Mesothelial cell of epicardium (in vitro differentiated cells): ENCODE results near the gene MYB. TPM values are rescaled to one million over a fixed set of nuclear protein-coding genes. Genes with fewer than 3 reads are reported as not detected.

Source experiments
- DNase-seq, 2 experiments: peaks; one replicate each; pipeline ENCODE4 v3.0.0; 2021; ENCODE audit warnings: low spot score in 2 of 2; ENCODE audit not compliant: unreplicated experiment in 2 of 2
- H3K27ac Mint-ChIP-seq: 2 replicates; pipeline ENCODE4 v1.8.0; 2021; ENCODE audit warnings: mixed read lengths
- H3K27me3 Mint-ChIP-seq: 2 replicates; pipeline ENCODE4 v1.8.0; 2021; ENCODE audit warnings: low read depth, mixed read lengths
- H3K36me3 Mint-ChIP-seq: 2 replicates; pipeline ENCODE4 v1.8.0; 2021; ENCODE audit warnings: mixed read lengths
- H3K4me1 Mint-ChIP-seq: 2 replicates; pipeline ENCODE4 v1.8.0; 2021; ENCODE audit warnings: mixed read lengths
- H3K4me3 Mint-ChIP-seq: 2 replicates; pipeline ENCODE4 v1.8.0; 2021; ENCODE audit warnings: mild to moderate bottlenecking, moderate library complexity, mixed read lengths
- H3K9me3 Mint-ChIP-seq: 2 replicates; pipeline ENCODE4 v1.8.0; 2021; ENCODE audit warnings: mixed read lengths
- CTCF ChIP-seq: fragments of 200-600 bp; sonication (generic); IDR thresholded peaks from one replicate; pipeline ENCODE4 v1.5.0; 2021; ENCODE audit warnings: antibody characterized with exemption; ENCODE audit not compliant: unreplicated experiment
- microRNA-seq: library from miRNA; unstranded; fragments of <30 nt; microRNA quantifications from one replicate; pipeline ENCODE4 v1.2.0, GENCODE V29; 2021; ENCODE audit warnings: inconsistent platforms, mixed read lengths
- total RNA-seq: library from RNA; stranded (reverse); gene quantifications from 3 replicates; pipeline ENCODE4 v1.2.1, GENCODE V29; 2021

Gene MYB
- total RNA-seq, 1 donor from 2014 or later = 1.6 TPM

GRCh38 chr6:135268263-135268662, 87.2 kb downstream of the MYB start:
- no peak overlapping the region for H3K4me3 Mint-ChIP-seq
- H3K9me3 Mint-ChIP-seq = peaks cover 4% of the 10 kb centered on the region
- no peak for TF ChIP-seq CTCF
- H3K27me3 Mint-ChIP-seq = peaks cover 9% of the 10 kb centered on the region
- no peak overlapping the region for H3K27ac Mint-ChIP-seq
- H3K4me1 Mint-ChIP-seq = peaks cover 9% of the 10 kb centered on the region
- H3K36me3 Mint-ChIP-seq = no peaks in the 10 kb centered on the region
- DNase-seq = no peak

GRCh38 chr6:135268740-135269139, 87.6 kb downstream of the MYB start:
- Mint-ChIP-seq H3K4me3 (no peak overlapping the region), H3K4me1 (peaks cover 9% of the 10 kb centered on the region), H3K27me3 (peaks cover 9% of the 10 kb centered on the region), H3K36me3 (no peaks in the 10 kb centered on the region), H3K9me3 (peaks cover 4% of the 10 kb centered on the region), H3K27ac (no peak overlapping the region)
- no peak for DNase-seq
- TF ChIP-seq CTCF = no peak

Small RNA genes within 50 kb of the gene (microRNA-seq; reads per million reads assigned to microRNA genes)
- not detected for gene MIR548A2

Other genes with a start within 250 kb of the MYB start
- 0.60 to 1.3 TPM (median 1.1 TPM) in 3 replicates for gene ALDH8A1, start 231.2 kb upstream of the MYB start, total RNA-seq
- gene HBS1L, start 126.5 kb upstream of the MYB start, total RNA-seq = 73.8 to 75.7 TPM (median 74.9 TPM) in 3 replicates